HG03066 (cell line): ENCODE data around the gene COA8.
A peak's percentile ranks its signal among the peaks of the same experiment; 100 is the strongest.
"Not testable (repeated sequence)": the region's sequence is repeated elsewhere in the genome, so short reads cannot be mapped to it uniquely, and the experiment has no call there.

Source experiments
- ATAC-seq: cut with Tn5 transposase; IDR thresholded peaks from one replicate; pipeline ENCODE4 v1.9.1; 2021; ENCODE audit warnings: low read depth; ENCODE audit not compliant: unreplicated experiment

COA8 gene

DNA sequence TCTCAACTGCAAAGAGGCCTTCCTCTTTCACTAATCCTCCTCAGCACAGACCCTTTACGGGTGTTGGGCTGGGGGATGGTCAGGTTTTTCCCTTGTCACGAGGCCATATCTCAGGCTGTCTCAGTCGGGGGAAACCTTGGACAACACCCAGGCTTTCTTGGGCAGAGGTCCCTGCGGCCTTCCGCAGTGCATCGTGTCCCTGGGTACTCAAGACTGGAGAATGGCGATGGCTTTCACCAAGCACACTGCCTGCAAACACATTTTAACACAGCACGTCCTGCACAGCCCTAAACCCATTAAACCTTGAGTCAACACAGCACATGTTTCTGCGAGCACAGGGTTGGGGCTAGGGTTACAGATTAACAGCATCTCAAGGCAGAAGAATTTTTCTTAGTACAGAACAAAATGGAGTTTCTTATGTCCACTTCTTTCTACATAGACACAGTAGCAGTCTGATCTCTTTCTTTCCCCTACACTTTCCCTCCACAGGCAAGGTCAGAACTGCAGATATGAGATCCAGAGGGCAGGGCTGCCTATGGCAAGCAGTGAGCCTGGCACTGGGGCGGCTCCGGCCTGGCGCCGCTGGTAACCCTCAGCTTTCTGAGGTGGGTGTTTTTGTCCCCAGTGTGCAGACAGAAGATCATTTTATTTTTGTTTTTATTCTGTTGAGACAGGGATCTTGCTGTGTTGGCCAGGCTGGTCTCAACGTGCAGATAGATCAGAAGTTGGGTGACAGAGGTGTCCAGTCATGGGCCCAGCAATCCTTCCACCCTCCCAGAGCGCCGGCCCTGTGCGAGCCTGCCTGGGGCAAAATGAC is 37.1 kb upstream of the COA8 start:
- ATAC-seq: not testable (repeated sequence)

DNA sequence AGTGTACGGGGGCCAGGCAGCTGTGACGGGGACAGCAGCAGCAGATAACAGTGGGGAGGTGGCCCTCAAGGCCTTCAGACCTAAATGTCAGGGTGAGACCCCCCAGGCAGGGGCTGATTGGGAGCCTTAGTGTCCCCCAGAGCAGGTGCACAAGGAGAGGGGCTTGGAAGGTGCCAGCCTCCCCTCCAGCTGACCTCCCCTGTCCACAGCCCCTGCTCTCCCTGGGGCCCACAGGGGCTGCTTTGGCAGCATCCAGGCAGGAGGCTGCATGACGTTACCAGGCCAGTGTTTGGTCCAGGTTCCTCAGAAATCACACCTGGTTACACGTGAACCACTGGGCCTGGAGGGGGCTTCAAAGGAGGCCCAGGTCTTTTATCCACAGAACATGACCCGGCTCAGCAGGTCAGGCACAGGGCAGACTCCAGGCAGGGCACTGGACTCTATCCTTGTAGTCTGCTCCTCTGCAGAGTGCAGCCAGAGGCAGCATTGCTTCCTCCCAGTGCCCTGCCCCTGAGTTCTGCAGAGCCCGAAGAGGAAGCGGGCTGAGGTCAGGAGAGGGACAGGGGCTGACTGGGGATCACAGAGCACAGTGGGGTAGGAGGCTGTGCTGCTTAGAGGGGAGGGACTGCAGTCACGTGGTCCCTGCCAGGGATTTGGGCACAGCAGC is 36.4 kb upstream of the COA8 start:
- no peak for ATAC-seq

DNA sequence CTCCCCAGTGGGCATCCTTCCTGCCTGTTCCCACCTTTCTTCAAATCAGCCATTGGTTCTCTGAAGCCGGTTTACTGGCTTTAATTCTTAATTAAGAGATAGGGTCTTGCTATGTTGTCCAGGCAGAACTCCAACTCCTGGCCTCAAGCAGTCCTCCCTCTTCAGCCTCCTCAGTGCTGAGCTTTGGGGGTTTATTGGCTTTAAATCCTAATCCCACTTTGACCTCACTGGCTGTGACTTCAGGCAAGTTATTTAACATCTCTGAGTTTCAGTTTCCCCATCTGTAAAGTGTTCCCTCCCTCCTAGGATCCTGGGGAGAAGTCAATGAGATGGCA is 35.9 kb upstream of the COA8 start:
- no peak for ATAC-seq

DNA sequence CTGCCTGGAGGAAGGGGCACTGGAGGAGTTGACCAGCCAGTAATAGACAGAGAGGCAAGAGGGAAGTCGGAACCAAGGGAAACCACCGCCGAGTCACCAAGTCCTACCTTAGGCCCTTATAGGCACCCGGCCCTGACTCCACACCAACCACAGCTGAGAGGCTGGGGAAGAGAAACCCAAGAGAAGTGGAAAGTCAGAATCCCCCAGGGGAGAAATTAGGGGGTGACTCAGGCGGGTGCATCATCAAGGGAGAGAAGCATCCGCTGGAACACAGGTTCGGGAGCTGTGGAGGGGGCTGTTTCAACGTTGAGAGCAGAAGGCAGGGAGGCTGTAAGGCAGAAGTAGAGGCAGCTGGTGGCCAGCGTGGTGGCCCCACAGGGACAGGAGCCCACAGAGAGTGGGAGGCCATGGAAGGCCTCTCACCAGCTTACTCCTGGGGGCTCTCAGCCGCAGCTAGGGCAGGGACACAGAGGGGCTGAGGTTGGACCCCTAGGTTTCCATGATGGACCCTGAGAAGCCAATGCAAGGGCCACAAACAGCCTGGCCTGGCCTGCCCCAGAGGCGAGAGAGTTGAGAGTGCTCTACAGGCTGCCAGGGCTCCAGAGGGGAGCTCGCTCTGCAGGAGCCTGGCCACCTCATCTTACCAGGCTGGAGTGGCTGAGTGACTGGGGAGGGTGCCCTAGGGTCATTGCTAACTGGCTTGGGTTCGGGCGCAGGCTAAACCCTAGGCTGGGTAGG is 35.2 kb upstream of the COA8 start:
- ATAC-seq: peak; percentile 52

DNA sequence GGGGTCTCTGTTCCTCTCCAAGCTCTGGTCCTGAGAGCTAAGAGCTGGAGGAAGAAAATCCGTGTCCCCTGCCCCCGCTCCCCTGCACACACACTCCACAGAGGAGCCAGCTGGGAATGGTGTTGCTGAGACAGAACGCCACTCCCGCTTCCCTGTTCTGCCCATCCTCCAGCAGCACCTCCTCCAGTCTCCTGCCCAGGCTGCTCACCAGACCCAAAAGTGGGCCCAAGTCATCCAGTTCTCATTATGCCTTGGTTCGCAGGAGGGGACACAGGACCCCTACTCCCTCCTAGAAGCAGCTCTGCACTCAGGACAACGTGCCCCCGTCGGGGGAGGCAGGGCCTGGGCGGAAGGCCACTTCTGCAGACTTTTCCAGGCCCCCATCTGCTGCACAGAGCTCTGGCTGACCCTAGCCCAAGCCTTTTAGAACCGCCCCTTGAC is 34.6 kb upstream of the COA8 start:
- ATAC-seq: no peak

GRCh38 chr14:103528587-103529382 is 34.0 kb upstream of the COA8 start, which contains the start of gene TRMT61A:
Gene TRMT61A, plus strand, starts transcription at chr14:103529196. Its CDS starts 783 bp downstream, at chr14:103529979.
- peak; percentile 47 for ATAC-seq

- no peak for ATAC-seq
These were observed 33.1 kb upstream of the COA8 start for GRCh38 chr14:103529383-103530365.

- no peak for ATAC-seq
These were observed 32.4 kb upstream of the COA8 start for GRCh38 chr14:103530390-103530789.

DNA sequence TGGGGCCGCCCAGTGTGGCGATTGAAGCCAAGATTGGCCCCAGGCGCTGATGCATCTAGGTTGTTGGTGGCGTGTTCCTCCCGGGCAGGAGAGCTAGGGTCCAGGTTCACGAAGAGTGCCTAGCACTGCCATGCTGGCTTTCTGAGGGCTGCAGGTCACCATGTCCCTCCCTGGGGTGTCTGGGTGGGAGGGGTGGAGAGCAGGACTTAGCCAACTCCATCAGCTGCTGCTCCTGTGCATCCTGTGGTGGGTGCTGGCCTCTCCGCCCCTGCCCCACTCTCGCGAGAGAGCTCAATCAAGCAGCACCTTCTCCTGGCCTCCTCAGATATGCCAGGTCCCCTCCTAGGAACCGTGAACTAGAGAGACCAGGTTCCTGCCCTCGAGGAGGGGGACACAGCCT is 31.9 kb upstream of the COA8 start:
- ATAC-seq: no peak

DNA sequence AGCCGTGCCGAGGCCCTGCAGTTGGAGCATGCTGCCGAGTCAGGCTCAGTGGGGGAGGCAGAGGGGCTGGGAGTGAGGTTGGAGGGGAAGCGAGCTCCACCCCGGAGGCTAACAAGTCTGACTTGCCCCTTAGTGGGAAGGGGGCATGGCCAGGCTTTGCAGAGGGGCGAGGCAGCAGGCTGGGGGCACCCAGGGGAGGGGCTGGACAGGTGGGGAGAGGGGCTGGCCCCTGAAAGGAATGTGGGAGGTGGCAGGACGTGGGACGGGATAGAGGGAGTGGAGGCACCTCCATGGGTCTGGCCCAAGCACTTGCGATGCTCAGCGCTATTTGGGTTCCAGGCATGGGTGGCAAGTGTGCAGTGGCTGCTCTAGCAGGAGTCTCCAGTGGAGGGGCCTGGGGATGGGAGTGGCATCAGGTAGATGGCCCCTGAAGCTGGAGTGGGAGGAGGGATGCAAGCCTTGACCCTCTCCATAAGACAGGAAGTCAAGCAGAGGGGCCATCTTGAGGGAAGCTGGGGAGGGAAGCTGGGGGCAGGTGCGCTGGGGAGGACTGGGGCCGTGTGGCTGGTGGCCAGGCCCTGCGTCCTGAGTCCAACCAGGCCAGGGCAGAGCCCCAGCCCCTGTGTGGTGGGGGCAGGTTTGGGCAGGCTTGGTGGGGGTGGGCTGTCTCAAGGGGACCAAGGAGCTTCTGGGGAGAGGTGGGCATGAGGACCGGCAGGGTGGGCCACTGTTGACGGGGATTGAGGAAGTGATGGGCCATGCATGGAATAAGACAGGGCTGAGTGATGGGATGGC is 31.1 kb upstream of the COA8 start:
- ATAC-seq: no peak

- no peak for ATAC-seq
These were observed 30.3 kb upstream of the COA8 start for GRCh38 chr14:103532216-103533136.

DNA sequence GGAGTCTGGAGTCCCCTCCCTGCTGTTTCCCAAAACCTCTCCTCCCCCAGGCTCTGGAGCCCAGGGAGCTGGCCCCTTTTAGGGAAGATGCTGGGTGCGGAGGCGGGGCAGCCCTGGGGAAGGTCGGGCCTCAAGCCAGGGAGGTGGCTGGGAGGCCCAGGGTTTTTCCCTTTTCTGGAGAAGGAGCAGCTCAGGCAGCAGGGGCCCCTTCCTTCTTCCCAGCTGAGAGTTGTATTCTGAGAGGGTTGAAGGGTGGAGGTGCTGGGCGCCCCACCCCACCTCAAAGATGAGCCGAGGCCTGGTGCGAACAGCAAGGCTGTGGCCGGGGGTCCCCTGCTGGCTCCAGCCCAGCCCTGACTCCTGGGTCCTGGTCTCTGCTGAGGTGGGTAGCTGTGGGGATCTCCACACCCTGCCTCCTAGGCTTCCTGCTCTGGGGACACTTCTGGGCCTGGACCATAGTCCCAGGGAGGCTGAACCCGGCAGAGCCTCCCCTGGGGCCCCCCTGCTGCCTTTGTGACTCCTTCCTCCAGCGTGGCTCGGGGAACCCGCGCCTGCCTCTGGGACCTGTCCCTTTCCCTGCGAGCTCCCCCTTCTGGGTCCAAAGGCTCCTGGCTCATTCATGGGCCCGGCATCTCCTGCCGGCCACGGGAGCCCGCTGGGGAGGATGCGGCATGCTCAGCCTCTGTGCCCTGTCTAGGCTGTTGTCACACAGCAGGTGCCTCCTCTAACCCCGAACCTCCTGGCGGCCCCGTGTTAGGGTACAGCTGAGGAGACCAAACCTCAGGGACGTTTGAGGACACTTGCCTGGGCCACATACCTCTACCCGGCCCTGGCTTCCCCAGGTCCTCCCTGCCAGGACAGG is 29.4 kb upstream of the COA8 start:
- ATAC-seq: no peak

- no peak for ATAC-seq
These were observed 28.7 kb upstream of the COA8 start for GRCh38 chr14:103533999-103534575.

GRCh38 chr14:103534576-103535061 is 28.1 kb upstream of the COA8 start:
- no peak for ATAC-seq

DNA sequence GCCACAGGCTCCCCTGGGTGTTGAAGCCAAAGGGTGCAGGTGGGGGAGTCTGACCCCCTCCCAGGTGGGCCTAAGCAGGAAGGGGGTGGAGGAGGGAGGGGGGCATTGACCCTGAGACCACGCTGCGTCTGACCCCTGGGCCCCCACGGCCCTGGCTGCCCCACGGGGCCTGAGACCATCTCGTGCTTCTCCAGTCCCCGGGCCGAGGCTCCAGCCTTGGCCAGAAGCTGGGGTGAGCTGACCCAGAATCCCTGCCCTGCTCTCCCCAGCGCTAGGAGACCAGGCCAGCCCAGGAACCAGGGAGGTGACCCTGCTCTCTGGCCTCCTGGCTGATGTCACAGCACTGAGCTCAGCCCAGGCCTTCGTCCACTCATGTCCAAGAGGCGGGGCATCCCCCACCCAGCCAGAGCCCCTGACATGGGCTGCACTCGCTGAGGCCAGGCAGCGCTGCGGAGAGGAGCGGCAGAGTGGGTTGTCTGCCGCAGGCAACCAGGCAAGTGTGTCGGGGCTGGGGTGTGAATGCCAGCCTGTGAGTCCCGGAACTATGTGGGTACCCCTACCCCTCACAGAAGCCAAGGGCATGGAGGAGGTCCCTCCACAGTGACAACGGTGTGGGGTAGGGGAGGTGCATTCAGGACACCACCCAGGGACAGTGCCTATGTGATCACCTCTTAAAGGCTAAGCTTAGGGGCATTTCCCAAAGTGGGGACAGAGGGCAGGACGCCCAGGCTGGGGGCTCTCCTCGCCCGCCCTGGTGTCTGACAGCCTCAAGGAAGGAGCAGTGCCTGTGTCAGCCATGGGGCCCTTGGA is 27.5 kb upstream of the COA8 start:
- no peak for ATAC-seq
